ENCODE data around the gene CDKN1B.

The CDKN1B gene

DNA sequence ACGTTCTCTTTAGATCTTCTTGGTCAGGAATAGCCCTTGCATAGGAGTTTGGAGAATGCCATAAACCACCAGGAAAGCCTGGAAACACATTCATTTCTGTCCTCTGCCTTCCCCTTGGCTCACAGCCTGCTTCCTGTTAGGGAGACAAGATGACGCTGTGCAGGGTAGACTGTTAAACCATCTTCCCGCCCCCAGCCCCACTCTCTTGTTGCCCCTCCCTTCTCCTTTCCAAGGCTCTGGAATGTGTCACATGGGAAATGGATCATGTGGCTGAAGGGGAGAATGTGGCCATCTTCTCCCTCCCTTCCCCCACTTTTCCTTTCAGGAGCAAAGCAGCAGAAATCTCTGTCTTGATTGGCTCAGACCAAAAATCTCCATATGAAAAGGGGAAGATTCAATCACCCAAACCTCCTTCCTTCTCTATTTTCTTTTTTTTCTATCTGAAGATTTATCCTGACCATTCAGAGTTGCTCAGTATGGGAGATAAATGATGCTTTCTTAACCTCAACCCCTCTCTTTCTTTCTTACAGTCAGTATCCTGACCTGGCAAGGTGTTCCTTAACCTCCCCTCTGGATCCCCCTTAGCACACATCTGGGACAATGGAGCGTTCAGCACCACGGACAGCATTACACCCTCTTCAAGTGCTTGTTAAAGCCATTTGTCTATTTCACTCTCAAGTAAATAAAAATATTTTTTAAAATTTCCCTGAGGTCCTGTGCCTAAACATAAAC, 32.6 kb upstream of the CDKN1B start:
- no peak overlapping the region for H3K4me3 ChIP-seq (ENCODE audit: low read depth, low read length)
- in situ Hi-C loops (cut with HindIII; ENCODE audit: low pct_ligation_motif_present, low sequenced_read_pairs), result no loop called here
- no peaks in the 10 kb centered on the region for H3K27me3 ChIP-seq (replicated peaks)
- H3K36me3 ChIP-seq (replicated peaks), result no peaks in the 10 kb centered on the region
- TF ChIP-seq, protein P1, sequence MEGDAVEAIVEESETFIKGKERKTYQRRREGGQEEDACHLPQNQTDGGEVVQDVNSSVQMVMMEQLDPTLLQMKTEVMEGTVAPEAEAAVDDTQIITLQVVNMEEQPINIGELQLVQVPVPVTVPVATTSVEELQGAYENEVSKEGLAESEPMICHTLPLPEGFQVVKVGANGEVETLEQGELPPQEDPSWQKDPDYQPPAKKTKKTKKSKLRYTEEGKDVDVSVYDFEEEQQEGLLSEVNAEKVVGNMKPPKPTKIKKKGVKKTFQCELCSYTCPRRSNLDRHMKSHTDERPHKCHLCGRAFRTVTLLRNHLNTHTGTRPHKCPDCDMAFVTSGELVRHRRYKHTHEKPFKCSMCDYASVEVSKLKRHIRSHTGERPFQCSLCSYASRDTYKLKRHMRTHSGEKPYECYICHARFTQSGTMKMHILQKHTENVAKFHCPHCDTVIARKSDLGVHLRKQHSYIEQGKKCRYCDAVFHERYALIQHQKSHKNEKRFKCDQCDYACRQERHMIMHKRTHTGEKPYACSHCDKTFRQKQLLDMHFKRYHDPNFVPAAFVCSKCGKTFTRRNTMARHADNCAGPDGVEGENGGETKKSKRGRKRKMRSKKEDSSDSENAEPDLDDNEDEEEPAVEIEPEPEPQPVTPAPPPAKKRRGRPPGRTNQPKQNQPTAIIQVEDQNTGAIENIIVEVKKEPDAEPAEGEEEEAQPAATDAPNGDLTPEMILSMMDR (IDR thresholded peaks at IDR 0.05; ENCODE audit: low read depth, low read length, missing control alignments), result no peak
- no peak overlapping the region for H3K27ac ChIP-seq
- peak; percentile 37 for DNase-seq

DNA sequence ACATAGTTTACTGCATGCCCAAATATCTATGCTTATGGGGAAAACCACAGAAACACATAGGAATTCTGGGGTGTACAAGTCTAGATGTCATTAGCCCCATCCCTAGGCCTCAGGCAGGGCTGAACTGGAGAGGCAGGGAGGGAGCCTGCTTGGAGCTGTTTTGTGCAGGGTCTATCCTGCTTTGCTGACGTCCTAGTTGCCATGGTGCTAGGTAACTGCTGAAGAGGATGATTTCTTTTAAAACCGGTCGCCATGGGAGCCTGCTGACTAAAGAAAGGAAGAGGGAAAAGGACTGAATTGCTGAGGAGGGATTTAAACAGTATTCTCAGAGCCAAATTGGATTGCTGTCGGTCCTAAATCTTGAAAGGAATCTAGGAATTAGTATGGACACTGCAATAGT, 31.9 kb upstream of the CDKN1B start:
- H3K27me3 ChIP-seq (replicated peaks), result no peaks in the 10 kb centered on the region
- DNase-seq, result no peak
- TF ChIP-seq, protein P1 (IDR thresholded peaks at IDR 0.05; ENCODE audit: low read depth, low read length, missing control alignments), result no peak

GRCh38 chr12:12686472-12686871, 30.7 kb upstream of the CDKN1B start:
- no peaks in the 10 kb centered on the region for H3K27me3 ChIP-seq (replicated peaks)
- H3K4me3 ChIP-seq (ENCODE audit: low read depth, low read length), result no peak overlapping the region
- no peak overlapping the region for H3K27ac ChIP-seq
- DNase-seq, result no peak
- no peaks in the 10 kb centered on the region for H3K36me3 ChIP-seq (replicated peaks)
- in situ Hi-C loops (cut with HindIII; ENCODE audit: low pct_ligation_motif_present, low sequenced_read_pairs), result no loop called here
- TF ChIP-seq, protein P1 (IDR thresholded peaks at IDR 0.05; ENCODE audit: low read depth, low read length, missing control alignments), result no peak

More for the DNA sequence above, 31.9 kb upstream of the CDKN1B start:
- in situ Hi-C loops (cut with HindIII; ENCODE audit: low pct_ligation_motif_present, low sequenced_read_pairs), result no loop called here
- no peak overlapping the region for H3K27ac ChIP-seq
- H3K36me3 ChIP-seq (replicated peaks), result no peaks in the 10 kb centered on the region
- H3K4me3 ChIP-seq (ENCODE audit: low read depth, low read length), result no peak overlapping the region

- H3K27me3 ChIP-seq (replicated peaks), result no peaks in the 10 kb centered on the region
- TF ChIP-seq, protein P1 (IDR thresholded peaks at IDR 0.05; ENCODE audit: low read depth, low read length, missing control alignments), result no peak
- H3K36me3 ChIP-seq (replicated peaks), result no peaks in the 10 kb centered on the region
- in situ Hi-C loops (cut with HindIII; ENCODE audit: low pct_ligation_motif_present, low sequenced_read_pairs), result no loop called here
- no peak for DNase-seq
- no peak overlapping the region for H3K4me3 ChIP-seq (ENCODE audit: low read depth, low read length)
- no peak overlapping the region for H3K27ac ChIP-seq
These were observed 30.2 kb upstream of the CDKN1B start for GRCh38 chr12:12686925-12687324.

DNA sequence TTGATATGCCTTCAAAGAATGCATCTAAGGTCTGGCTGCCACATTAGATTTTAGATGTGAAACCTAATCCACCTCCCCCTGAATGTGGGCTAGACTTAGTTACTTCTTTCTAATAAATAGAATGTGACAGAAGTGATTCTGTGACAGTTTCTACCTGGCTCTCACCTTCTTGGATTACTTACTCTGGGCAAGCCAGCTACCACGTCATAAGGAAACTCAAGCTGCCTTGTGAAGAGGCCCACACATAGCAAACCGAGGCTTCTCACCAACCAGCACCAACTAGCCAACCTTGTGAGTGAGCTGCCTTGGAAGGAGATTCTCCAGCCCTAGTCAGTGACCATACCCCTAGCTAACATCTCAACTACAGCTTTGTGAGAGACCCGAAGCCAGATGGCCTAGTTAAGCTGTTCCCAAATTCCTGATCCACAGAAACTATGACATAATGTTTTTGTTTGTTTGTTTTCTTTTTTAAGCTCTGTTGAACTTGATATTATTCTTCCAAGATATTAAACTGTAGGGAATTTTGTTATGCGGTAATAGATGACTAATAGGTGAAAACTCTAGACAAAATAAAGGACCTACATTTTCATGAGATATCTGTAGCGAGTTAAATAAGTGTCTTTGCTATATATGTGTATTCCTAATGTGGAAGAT, 27.4 kb upstream of the CDKN1B start:
- no peak overlapping the region for H3K4me3 ChIP-seq (ENCODE audit: low read depth, low read length)
- H3K36me3 ChIP-seq (replicated peaks), result no peaks in the 10 kb centered on the region
- TF ChIP-seq, protein P1 (IDR thresholded peaks at IDR 0.05; ENCODE audit: low read depth, low read length, missing control alignments), result no peak
- no peak for DNase-seq
- H3K27ac ChIP-seq, result no peak overlapping the region
- H3K27me3 ChIP-seq (replicated peaks), result no peaks in the 10 kb centered on the region
- in situ Hi-C loops (cut with HindIII; ENCODE audit: low pct_ligation_motif_present, low sequenced_read_pairs), result no loop called here

Data from brain microvascular endothelial cell (primary cell).